Endothelial cell of umbilical vein (primary cell): ENCODE results near the gene MAP3K14. TPM values are rescaled to one million over a fixed set of nuclear protein-coding genes. Genes with fewer than 3 reads are reported as not detected.

Experiments used
- BruUV-seq: library from RNA; stranded (reverse); fragments of 400-500 nt; replicated peaks from 2 replicates; lab custom pipeline; 2021; lab: Mats Ljungman, UMichigan
- CTCF ChIA-PET: fragments of 300-600, 350-600 bp; sonication (Branson Sonifier 250); formaldehyde crosslinking; loops from one replicate; lab custom pipeline; 2021; ENCODE audit warnings: antibody characterized with exemption, inconsistent platforms; lab: Charles Lee
- POLR2A ChIA-PET: fragments of 300-600, 350-600 bp; sonication (Branson Sonifier 250); formaldehyde crosslinking; loops from one replicate; lab custom pipeline; 2021; ENCODE audit warnings: antibody characterized with exemption, inconsistent platforms; lab: Charles Lee
- DNase-seq: peaks from one replicate; pipeline ENCODE4 v3.0.0-alpha.2; 2011; ENCODE audit warnings: low read depth, low spot score
- FAIRE-seq: peaks from 2 replicates; lab custom pipeline; 2011; peaks lifted over from hg19 to GRCh38; lab: Jason Lieb, UNC
- H2AFZ ChIP-seq: 2 replicates; pipeline ENCODE4 v1.6.0; 2012; ENCODE audit warnings: low read depth, low read length, control low read depth, inconsistent platforms
- H3K27ac ChIP-seq: 2 replicates; pipeline ENCODE4 v1.5.1; 2011; ENCODE audit warnings: low read depth, mild to moderate bottlenecking, control low read depth, low read length, moderate library complexity; ENCODE audit not compliant: insufficient read depth
- H3K27me3 ChIP-seq, 2 experiments: 2 replicates each; pipeline versions ENCODE4 v1.6.0 to v1.6.1; 2011; ENCODE audit warnings: low read length in 2 of 2, mixed read lengths in 1 of 2; ENCODE audit not compliant: control insufficient read depth in 2 of 2, insufficient read depth in 2 of 2
- H3K36me3 ChIP-seq, 2 experiments: 2 replicates in 1 of 2; 3 replicates in 1 of 2; pipeline ENCODE4 v1.5.1; 2011; ENCODE audit warnings: low read length in 2 of 2, mild to moderate bottlenecking in 1 of 2, moderate library complexity in 1 of 2; ENCODE audit not compliant: control insufficient read depth in 2 of 2, insufficient read depth in 2 of 2; ENCODE audit errors: extremely low read depth in 1 of 2
- H3K4me1 ChIP-seq: 3 replicates; pipeline ENCODE4 v1.5.1; 2011; ENCODE audit warnings: mild to moderate bottlenecking, low read length; ENCODE audit not compliant: control insufficient read depth, insufficient read depth; ENCODE audit errors: extremely low read depth
- H3K4me2 ChIP-seq: 2 replicates; pipeline ENCODE4 v1.6.1; 2011; ENCODE audit warnings: low read length, control low read depth, mixed read lengths; ENCODE audit not compliant: insufficient read depth
- H3K4me3 ChIP-seq, 3 experiments: fragments of 200-600 bp in 1 of 3; sonication (generic), shearing (Covaris generic) in 1 of 3; replicated peaks in 1 of 3; 2 replicates each; pipeline ENCODE4 v1.5.1; 2011 to 2016; ENCODE audit warnings: control low read depth in 3 of 3, low read length in 3 of 3, mild to moderate bottlenecking in 2 of 3, inconsistent platforms in 1 of 3, low read depth in 1 of 3, moderate library complexity in 1 of 3; ENCODE audit not compliant: insufficient read depth in 1 of 3
- H3K79me2 ChIP-seq: 2 replicates; pipeline ENCODE4 v1.6.0; 2012; ENCODE audit warnings: low read length, inconsistent platforms; ENCODE audit not compliant: control insufficient read depth, insufficient read depth
- H3K9ac ChIP-seq: replicated peaks from 2 replicates; pipeline ENCODE3; 2011; ENCODE audit warnings: low read length, control low read depth; ENCODE audit not compliant: insufficient read depth; ENCODE audit errors: extremely low read depth
- H3K9me1 ChIP-seq: replicated peaks from 3 replicates; pipeline ENCODE4 v1.6.0; 2011; ENCODE audit warnings: mild to moderate bottlenecking, low read length; ENCODE audit not compliant: control insufficient read depth, insufficient read depth; ENCODE audit errors: extremely low read depth
- H3K9me3 ChIP-seq: replicated peaks from 2 replicates; pipeline ENCODE4 v1.5.1; 2012; ENCODE audit warnings: low read length, inconsistent platforms; ENCODE audit not compliant: control insufficient read depth, insufficient read depth
- H4K20me1 ChIP-seq: replicated peaks from 2 replicates; pipeline ENCODE3; 2011; ENCODE audit warnings: mild to moderate bottlenecking, low read length; ENCODE audit not compliant: control insufficient read depth, insufficient read depth; ENCODE audit errors: extremely low read depth
- CTCF ChIP-seq, 2 donors: IDR thresholded peaks; 1 replicate in 1 of 2; 2 replicates in 1 of 2; pipeline ENCODE4 v1.5.1; 2011; ENCODE audit warnings: low read length in 2 of 2, mild to moderate bottlenecking in 2 of 2, moderate library complexity in 2 of 2, control low read depth in 1 of 2, inconsistent platforms in 1 of 2, low read depth in 1 of 2; ENCODE audit not compliant: insufficient read depth in 1 of 2; ENCODE audit errors: extremely low read depth in 1 of 2
- EZH2 ChIP-seq: IDR thresholded peaks from 2 replicates; pipeline ENCODE4 v1.6.1; 2012; ENCODE audit warnings: borderline replicate concordance, low read depth, mild to moderate bottlenecking, moderate library complexity, low read length, inconsistent platforms; ENCODE audit not compliant: severe bottlenecking
- FOS ChIP-seq: IDR thresholded peaks from 2 replicates; pipeline ENCODE4 v1.6.1; 2011; ENCODE audit warnings: mild to moderate bottlenecking, low read length, moderate library complexity, borderline replicate concordance; ENCODE audit not compliant: insufficient read depth
- GATA2 ChIP-seq: IDR thresholded peaks from 2 replicates; pipeline ENCODE4 v1.7.0; 2011; ENCODE audit warnings: low read depth, mild to moderate bottlenecking, moderate library complexity, mixed read lengths, low read length; ENCODE audit not compliant: insufficient read length, insufficient read depth
- JUN ChIP-seq: IDR thresholded peaks from 2 replicates; pipeline ENCODE4 v1.6.1; 2011; ENCODE audit warnings: borderline replicate concordance, low read depth; ENCODE audit not compliant: insufficient read length, insufficient read depth
- MYC ChIP-seq: IDR thresholded peaks from one replicate; pipeline ENCODE4 v1.6.1; 2011; ENCODE audit warnings: mild to moderate bottlenecking, low read depth, low read length
- POLR2A ChIP-seq: IDR thresholded peaks from 2 replicates; pipeline ENCODE4 v1.6.1; 2012; ENCODE audit warnings: low read depth, mild to moderate bottlenecking, control low read depth, low read length
- POLR2AphosphoS5 ChIP-seq: IDR thresholded peaks from 2 replicates; pipeline ENCODE4 v1.6.1; 2012; ENCODE audit warnings: low read depth, mild to moderate bottlenecking, control low read depth, low read length, moderate library complexity; ENCODE audit not compliant: insufficient read depth
- dilution Hi-C: fragments of 300-500 bp; cut with MboI; formaldehyde crosslinking; loops from one replicate; pipeline ENCODE4 v1.15.0; 2019; ENCODE audit warnings: low sequenced_read_pairs; ENCODE audit not compliant: extremely low pct_ligation_motif_present
- intact Hi-C: fragments of 100-400 bp; cut with micrococcal nuclease; formaldehyde crosslinking; loops from one replicate; pipeline ENCODE4 v1.10.0; 2022
- polyA plus RNA-seq, 4 experiments: library from polyadenylated mRNA; depleted of rRNA in 3 of 4; stranded (reverse) in 3 of 4; unstranded in 1 of 4; fragments of >200 nt; gene quantifications; 2 replicates each; pipeline versions ENCODE4 v1.2.1 to v1.2.3, GENCODE V29; 2011 to 2012; ENCODE audit warnings: missing spikeins in 1 of 4
- total RNA-seq: library from RNA; stranded (reverse); gene quantifications from 2 replicates; pipeline ENCODE4 v1.2.3, GENCODE V29; 2021
- TF ChIP-seq, protein P1 (sequence below): IDR thresholded peaks from 2 replicates; pipeline ENCODE4 v1.6.1; 2011; ENCODE audit not compliant: insufficient read depth, insufficient read length

The MAP3K14 gene
- total and polyA plus RNA-seq, 2 donors (not counting 3 experiments of a cell fraction or from before 2014, with no cell fraction given) = 5.4 to 9.8 TPM

- no TSS peak for BruUV-seq
- Histone ChIP-seq H3K9ac (no peak overlapping the region), H4K20me1 (no peaks in the 10 kb centered on the region), H3K9me1 (no peaks in the 10 kb centered on the region), H3K4me3 (no peak overlapping the region), H3K4me1 (no peaks in the 10 kb centered on the region), H3K27ac (no peak overlapping the region), H3K79me2 (no peaks in the 10 kb centered on the region), H3K4me2 (no peak overlapping the region), H2AFZ (no peak overlapping the region), H3K36me3 (peaks cover 4 to 43% of the 10 kb centered on the region in 2 experiments), H3K9me3 (no peaks in the 10 kb centered on the region), H3K27me3 (no peaks in the 10 kb centered on the region)
- TF ChIP-seq CTCF (IDR thresholded peaks at IDR 0.05; ENCODE audit: extremely low read depth in 1 of 2, insufficient read depth in 1 of 2, low read depth in 1 of 2, low read length in 2 of 2) (no peak), POLR2AphosphoS5 (no peak), EZH2 (no peak), GATA2 (no peak), POLR2A (no peak), JUN (no peak), MYC (no peak), FOS (no peak)
- TF ChIP-seq, protein P1, sequence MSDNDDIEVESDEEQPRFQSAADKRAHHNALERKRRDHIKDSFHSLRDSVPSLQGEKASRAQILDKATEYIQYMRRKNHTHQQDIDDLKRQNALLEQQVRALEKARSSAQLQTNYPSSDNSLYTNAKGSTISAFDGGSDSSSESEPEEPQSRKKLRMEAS = no peak
- FAIRE-seq = no peak
- no peak for DNase-seq
- dilution Hi-C loops = no loop called here
- intact Hi-C loops = no loop called here
- POLR2A ChIA-PET = no interaction called here
- CTCF ChIA-PET = no interaction called here
Measured at GRCh38 chr17:45264430-45264829, 52.4 kb downstream of the MAP3K14 start.
